Lower leg skin (tissue), 3 donors: ENCODE measurements around the gene BARHL1.

Source experiments
- CTCF ChIP-seq, 3 donors: fragments of 450-650 bp; IDR thresholded peaks; one replicate each; pipeline ENCODE4 v1.5.1; 2016; ENCODE audit warnings: antibody characterized with exemption in 3 of 3, mild to moderate bottlenecking in 3 of 3, moderate library complexity in 2 of 3
- POLR2A ChIP-seq, 2 donors: fragments of 450-650 bp; IDR thresholded peaks; one replicate each; pipeline ENCODE4 v1.6.1; 2016 to 2017; ENCODE audit warnings: antibody characterized with exemption in 2 of 2, mild to moderate bottlenecking in 1 of 2, moderate library complexity in 1 of 2

GRCh38 chr9:132546148-132547051, 36.0 kb upstream of the BARHL1 start:
- no peak for TF ChIP-seq CTCF (IDR thresholded peaks at IDR 0.05)
- TF ChIP-seq POLR2A (IDR thresholded peaks at IDR 0.05) = no peak
